ENCODE measurements around the gene CMTM4.

DNA sequence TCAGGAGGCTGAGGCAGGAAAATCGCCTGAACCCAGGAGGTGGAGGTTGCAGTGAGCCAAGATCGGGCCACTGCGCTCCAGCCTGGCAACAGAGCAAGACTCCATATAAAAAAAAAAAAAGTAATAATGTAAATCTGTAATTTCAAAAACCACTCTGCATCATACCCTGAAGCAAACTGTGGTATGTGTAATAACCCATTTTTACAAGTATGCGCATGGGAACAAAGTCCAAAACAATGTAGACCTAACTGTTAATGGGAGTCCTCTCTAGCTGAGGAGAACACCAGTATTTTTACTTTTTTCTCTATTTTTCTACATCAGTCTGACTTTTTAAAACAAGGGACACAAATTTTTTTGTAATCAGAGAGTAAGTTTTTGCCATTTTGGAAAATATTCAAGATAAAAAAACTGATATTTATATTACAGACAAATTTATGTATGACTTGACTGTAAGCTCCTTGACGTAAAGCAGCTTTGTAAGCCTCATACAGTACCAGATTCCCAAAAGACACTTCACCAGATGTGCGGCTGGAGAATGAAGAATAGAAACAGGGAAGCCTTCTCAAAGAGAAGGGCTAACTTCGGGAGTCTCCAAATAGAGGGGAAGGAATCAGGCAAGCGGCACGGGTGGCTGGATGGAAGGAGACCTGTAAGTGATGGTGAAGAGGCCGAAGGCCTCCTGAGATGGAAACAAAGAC lies 25.7 kb downstream of the CMTM4 start:
- TF ChIP-seq, protein P1, sequence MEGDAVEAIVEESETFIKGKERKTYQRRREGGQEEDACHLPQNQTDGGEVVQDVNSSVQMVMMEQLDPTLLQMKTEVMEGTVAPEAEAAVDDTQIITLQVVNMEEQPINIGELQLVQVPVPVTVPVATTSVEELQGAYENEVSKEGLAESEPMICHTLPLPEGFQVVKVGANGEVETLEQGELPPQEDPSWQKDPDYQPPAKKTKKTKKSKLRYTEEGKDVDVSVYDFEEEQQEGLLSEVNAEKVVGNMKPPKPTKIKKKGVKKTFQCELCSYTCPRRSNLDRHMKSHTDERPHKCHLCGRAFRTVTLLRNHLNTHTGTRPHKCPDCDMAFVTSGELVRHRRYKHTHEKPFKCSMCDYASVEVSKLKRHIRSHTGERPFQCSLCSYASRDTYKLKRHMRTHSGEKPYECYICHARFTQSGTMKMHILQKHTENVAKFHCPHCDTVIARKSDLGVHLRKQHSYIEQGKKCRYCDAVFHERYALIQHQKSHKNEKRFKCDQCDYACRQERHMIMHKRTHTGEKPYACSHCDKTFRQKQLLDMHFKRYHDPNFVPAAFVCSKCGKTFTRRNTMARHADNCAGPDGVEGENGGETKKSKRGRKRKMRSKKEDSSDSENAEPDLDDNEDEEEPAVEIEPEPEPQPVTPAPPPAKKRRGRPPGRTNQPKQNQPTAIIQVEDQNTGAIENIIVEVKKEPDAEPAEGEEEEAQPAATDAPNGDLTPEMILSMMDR (IDR thresholded peaks at IDR 0.05; ENCODE audit: control extremely low read depth in 1 of 3, insufficient read depth in 1 of 3, low read depth in 1 of 3, low read length in 3 of 3) = no peak
- no peak for TF ChIP-seq EZH2 (IDR thresholded peaks at IDR 0.05; ENCODE audit: low read depth, low read length, severe bottlenecking)
- no peak for TF ChIP-seq TCF12 (IDR thresholded peaks at IDR 0.05; ENCODE audit: low read depth, low read length)
- no peak for TF ChIP-seq SIX5 (IDR thresholded peaks at IDR 0.05; ENCODE audit: low read depth, low read length)
- TF ChIP-seq, protein P2, sequence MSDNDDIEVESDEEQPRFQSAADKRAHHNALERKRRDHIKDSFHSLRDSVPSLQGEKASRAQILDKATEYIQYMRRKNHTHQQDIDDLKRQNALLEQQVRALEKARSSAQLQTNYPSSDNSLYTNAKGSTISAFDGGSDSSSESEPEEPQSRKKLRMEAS (IDR thresholded peaks at IDR 0.05) = no peak
- TF ChIP-seq KDM1A (IDR thresholded peaks at IDR 0.05; ENCODE audit: borderline replicate concordance, low read length) = no peak
- no peak for TF ChIP-seq SUZ12 (IDR thresholded peaks at IDR 0.05; ENCODE audit: low read length)
- no peak for TF ChIP-seq YY1 (IDR thresholded peaks at IDR 0.05; ENCODE audit: low read depth, low read length)
- TF ChIP-seq, protein P3, sequence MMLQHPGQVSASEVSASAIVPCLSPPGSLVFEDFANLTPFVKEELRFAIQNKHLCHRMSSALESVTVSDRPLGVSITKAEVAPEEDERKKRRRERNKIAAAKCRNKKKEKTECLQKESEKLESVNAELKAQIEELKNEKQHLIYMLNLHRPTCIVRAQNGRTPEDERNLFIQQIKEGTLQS (IDR thresholded peaks at IDR 0.05; ENCODE audit: insufficient read depth, low read depth, low read length) = no peak

Data from H1 (cell line).